B cell (primary cell): ENCODE measurements around the gene DLG2. TPM values are rescaled to one million over a fixed set of nuclear protein-coding genes. Genes with fewer than 3 reads are reported as not detected.

ENCODE experiments used
- ATAC-seq: fragments of 200-7000 bp; cut with Tn5 transposase; one replicate; pipeline ENCODE4 v1.10.0; 2021; ENCODE audit warnings: low read depth, mild to moderate bottlenecking, moderate number of reproducible peaks, moderate library complexity
- CTCF ChIA-PET: fragments of 350-600 bp; sonication (Branson Sonifier 250); formaldehyde crosslinking; loops from one replicate; lab custom pipeline; 2021; ENCODE audit warnings: antibody characterized with exemption, inconsistent platforms; lab: Charles Lee
- POLR2A ChIA-PET: fragments of 350-600 bp; sonication (Branson Sonifier 250); formaldehyde crosslinking; loops from one replicate; lab custom pipeline; 2021; ENCODE audit warnings: antibody characterized with exemption; lab: Charles Lee
- DNase-seq: peaks from one replicate; pipeline ENCODE4 v3.0.0; 2013
- H2AFZ ChIP-seq: 2 replicates; pipeline ENCODE4 v1.6.1; 2012; ENCODE audit warnings: mild to moderate bottlenecking, low read depth, low read length; ENCODE audit not compliant: insufficient read depth, poor library complexity, severe bottlenecking
- H3K27ac ChIP-seq, 2 donors: 1 replicate in 1 of 2; 2 replicates in 1 of 2; pipeline ENCODE4 v1.5.1; 2012 to 2013; ENCODE audit warnings: low read length in 2 of 2, mild to moderate bottlenecking in 2 of 2, moderate library complexity in 1 of 2
- H3K27me3 ChIP-seq, 4 experiments: fragments of 200-600 bp in 1 of 4; sonication (generic) in 1 of 4; replicated peaks in 1 of 4; 1 replicate in 2 of 4; 2 replicates in 2 of 4; pipeline versions ENCODE4 v1.6.1 to v1.7.0; 2013 to 2016; ENCODE audit warnings: low read length in 3 of 4, mild to moderate bottlenecking in 2 of 4, mixed read lengths in 1 of 4, moderate library complexity in 1 of 4; ENCODE audit not compliant: insufficient read depth in 4 of 4, control insufficient read depth in 3 of 4; ENCODE audit errors: control extremely low read depth in 1 of 4
- H3K36me3 ChIP-seq, 2 experiments: replicated peaks in 1 of 2; 1 replicate in 1 of 2; 2 replicates in 1 of 2; pipeline versions ENCODE4 v1.6.1 to v1.7.1; 2013; ENCODE audit warnings: low read length in 1 of 2; ENCODE audit not compliant: insufficient read depth in 2 of 2, control insufficient read depth in 1 of 2; ENCODE audit errors: control extremely low read depth in 1 of 2, extremely low read depth in 1 of 2
- H3K4me1 ChIP-seq, 2 donors: fragments of 200-600 bp in 1 of 2; sonication (generic) in 1 of 2; 1 replicate in 1 of 2; 2 replicates in 1 of 2; pipeline versions ENCODE4 v1.5.1 to v1.6.1; 2013 to 2017; ENCODE audit warnings: low read length in 2 of 2; ENCODE audit not compliant: control insufficient read depth in 2 of 2, insufficient read depth in 2 of 2
- H3K4me2 ChIP-seq: replicated peaks from 2 replicates; pipeline ENCODE3; 2012; ENCODE audit warnings: mild to moderate bottlenecking, low read depth, low read length; ENCODE audit not compliant: poor library complexity, severe bottlenecking
- H3K4me3 ChIP-seq, 5 experiments: fragments of 200-600 bp in 1 of 5; sonication (generic) in 1 of 5; 1 replicate in 3 of 5; 2 replicates in 2 of 5; pipeline versions ENCODE4 v1.5.1 to v1.7.0; 2011 to 2016; ENCODE audit warnings: low read length in 4 of 5, mild to moderate bottlenecking in 4 of 5, low read depth in 2 of 5, control low read depth in 1 of 5, moderate library complexity in 1 of 5; ENCODE audit not compliant: insufficient read depth in 1 of 5; ENCODE audit errors: control extremely low read depth in 1 of 5, extremely low read depth in 1 of 5
- H3K79me2 ChIP-seq: fragments of 200-600 bp; sonication (generic); one replicate; pipeline ENCODE4 v1.6.0; 2016; ENCODE audit warnings: low read length; ENCODE audit not compliant: control insufficient read depth, insufficient read depth
- H3K9ac ChIP-seq: fragments of 200-600 bp; sonication (generic); 2 replicates; pipeline ENCODE4 v1.6.1; 2017; ENCODE audit warnings: mild to moderate bottlenecking, low read length, moderate library complexity
- H3K9me3 ChIP-seq, 3 donors: one replicate each; pipeline versions ENCODE4 v1.6.1 to v1.7.1; 2013; ENCODE audit warnings: low read length in 2 of 3; ENCODE audit not compliant: control insufficient read depth in 2 of 3, insufficient read depth in 1 of 3; ENCODE audit errors: control extremely low read depth in 1 of 3
- H4K20me1 ChIP-seq: 2 replicates; pipeline ENCODE4 v1.6.0; 2012; ENCODE audit warnings: mild to moderate bottlenecking, low read length; ENCODE audit not compliant: insufficient read depth, control insufficient read depth, poor library complexity, severe bottlenecking
- H3K27ac Mint-ChIP-seq: one replicate; pipeline ENCODE4 v1.8.0; 2021; ENCODE audit warnings: mixed read lengths
- H3K27me3 Mint-ChIP-seq: one replicate; pipeline ENCODE4 v1.8.0; 2021; ENCODE audit warnings: mixed read lengths
- H3K4me1 Mint-ChIP-seq: one replicate; pipeline ENCODE4 v1.8.0; 2021; ENCODE audit warnings: mixed read lengths
- H3K4me3 Mint-ChIP-seq: one replicate; pipeline ENCODE4 v1.8.0; 2021; ENCODE audit warnings: mixed read lengths
- H3K9me3 Mint-ChIP-seq: one replicate; pipeline ENCODE4 v1.8.0; 2022; ENCODE audit warnings: mixed read lengths; ENCODE audit not compliant: insufficient read depth
- EZH2 ChIP-seq: IDR thresholded peaks from 2 replicates; pipeline ENCODE4 v1.6.1; 2012; ENCODE audit warnings: borderline replicate concordance, low read depth, mild to moderate bottlenecking, moderate library complexity, low read length; ENCODE audit not compliant: insufficient read depth, poor library complexity, severe bottlenecking
- WGBS: methylation state at CpG from one replicate; pipeline ENCODE4 v1.1.5; 2013; ENCODE audit warnings: missing lambda C conversion rate; ENCODE audit not compliant: insufficient coverage; 5-methylcytosine and 5-hydroxymethylcytosine counted together
- intact Hi-C: fragments of 100-400 bp; cut with micrococcal nuclease; formaldehyde crosslinking; loops from one replicate; pipeline ENCODE4 v1.10.0; 2022
- polyA plus RNA-seq: library from polyadenylated mRNA; depleted of rRNA; stranded (reverse); fragments of >200 nt; gene quantifications from 2 replicates; pipeline ENCODE4 v1.2.3, GENCODE V29; 2012
- total RNA-seq, 2 donors: library from RNA; stranded (reverse); fragments of 120-200 nt in 1 of 2; gene quantifications; 1 replicate in 1 of 2; 2 replicates in 1 of 2; pipeline versions ENCODE4 v1.2.3 to v1.2.4, GENCODE V29; 2013 to 2022
- TF ChIP-seq, protein P1 (sequence below): fragments of 200-600 bp; IDR thresholded peaks from one replicate; pipeline ENCODE4 v1.8.0; 2022; ENCODE audit warnings: antibody characterized with exemption, mild to moderate bottlenecking

Gene DLG2
- total and polyA plus RNA-seq, 2 donors (not counting 1 experiment from before 2014, with no cell fraction given) = 0.54 to 5.4 TPM

DNA sequence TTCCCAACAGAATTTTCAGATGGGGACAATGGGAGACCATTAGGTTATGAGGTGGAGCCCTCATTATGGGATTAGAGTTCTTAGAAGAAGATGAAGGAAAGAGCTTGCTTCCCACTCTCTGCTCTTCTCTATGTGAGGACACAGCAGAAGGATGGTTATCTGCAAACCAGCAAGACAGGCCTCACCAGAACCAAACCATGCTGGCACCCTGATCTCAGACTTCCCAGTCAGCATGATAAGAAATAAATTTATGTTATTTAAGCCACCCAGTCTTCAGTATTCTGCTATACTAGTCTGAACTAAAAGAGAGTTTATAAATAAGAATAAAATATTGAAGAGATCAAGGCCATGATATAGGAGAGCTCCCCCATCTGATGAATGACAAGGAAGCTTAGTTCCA, 1394.6 kb downstream of the DLG2 start:
- no peaks in the 10 kb centered on the region for H3K9me3 ChIP-seq
- intact Hi-C loops = no loop called here
- H3K27me3 ChIP-seq = no peaks in the 10 kb centered on the region
- DNase-seq = no peak
- H3K4me3 ChIP-seq = no peak overlapping the region
- H3K27me3 Mint-ChIP-seq = no peaks in the 10 kb centered on the region
- no peaks in the 10 kb centered on the region for H3K9me3 Mint-ChIP-seq
- no peak overlapping the region for H3K27ac Mint-ChIP-seq
- H3K79me2 ChIP-seq = no peaks in the 10 kb centered on the region
- no peak overlapping the region for H3K9ac ChIP-seq
- no peak for TF ChIP-seq EZH2
- TF ChIP-seq, protein P1, sequence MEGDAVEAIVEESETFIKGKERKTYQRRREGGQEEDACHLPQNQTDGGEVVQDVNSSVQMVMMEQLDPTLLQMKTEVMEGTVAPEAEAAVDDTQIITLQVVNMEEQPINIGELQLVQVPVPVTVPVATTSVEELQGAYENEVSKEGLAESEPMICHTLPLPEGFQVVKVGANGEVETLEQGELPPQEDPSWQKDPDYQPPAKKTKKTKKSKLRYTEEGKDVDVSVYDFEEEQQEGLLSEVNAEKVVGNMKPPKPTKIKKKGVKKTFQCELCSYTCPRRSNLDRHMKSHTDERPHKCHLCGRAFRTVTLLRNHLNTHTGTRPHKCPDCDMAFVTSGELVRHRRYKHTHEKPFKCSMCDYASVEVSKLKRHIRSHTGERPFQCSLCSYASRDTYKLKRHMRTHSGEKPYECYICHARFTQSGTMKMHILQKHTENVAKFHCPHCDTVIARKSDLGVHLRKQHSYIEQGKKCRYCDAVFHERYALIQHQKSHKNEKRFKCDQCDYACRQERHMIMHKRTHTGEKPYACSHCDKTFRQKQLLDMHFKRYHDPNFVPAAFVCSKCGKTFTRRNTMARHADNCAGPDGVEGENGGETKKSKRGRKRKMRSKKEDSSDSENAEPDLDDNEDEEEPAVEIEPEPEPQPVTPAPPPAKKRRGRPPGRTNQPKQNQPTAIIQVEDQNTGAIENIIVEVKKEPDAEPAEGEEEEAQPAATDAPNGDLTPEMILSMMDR = no peak
- ChIA-PET CTCF (no interaction called here), POLR2A (no interaction called here)
- no peak overlapping the region for H3K4me3 Mint-ChIP-seq
- H3K36me3 ChIP-seq = no peaks in the 10 kb centered on the region
- no peak for ATAC-seq
- H3K4me1 ChIP-seq = no peaks in the 10 kb centered on the region
- no peaks in the 10 kb centered on the region for H3K4me1 Mint-ChIP-seq
- no peak overlapping the region for H3K4me2 ChIP-seq
- no peak overlapping the region for H2AFZ ChIP-seq
- H3K27ac ChIP-seq = no peak overlapping the region
- no peaks in the 10 kb centered on the region for H4K20me1 ChIP-seq

DNA sequence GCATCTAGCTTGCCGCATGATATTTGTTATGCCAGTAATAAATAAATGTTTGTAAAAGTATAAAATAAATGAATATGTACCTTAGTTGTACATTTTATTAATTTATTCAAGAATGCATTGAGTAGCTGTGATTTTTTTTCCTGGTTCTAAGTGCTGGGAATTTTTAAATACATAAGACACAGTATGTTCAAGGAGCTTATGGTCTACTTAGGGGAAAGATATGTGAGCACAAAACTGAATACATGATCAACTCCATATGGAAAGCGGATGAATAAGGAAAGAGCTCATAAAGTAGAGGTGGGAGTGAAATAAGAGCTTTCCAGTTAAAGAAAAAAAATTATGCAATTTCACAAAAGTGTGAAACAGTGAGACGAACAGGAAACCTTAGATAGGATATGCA, 1396.7 kb downstream of the DLG2 start:
- Histone ChIP-seq H3K9me3 (no peaks in the 10 kb centered on the region), H4K20me1 (no peaks in the 10 kb centered on the region), H3K4me1 (no peaks in the 10 kb centered on the region), H3K9ac (no peak overlapping the region), H3K27me3 (no peaks in the 10 kb centered on the region), H3K27ac (no peak overlapping the region), H2AFZ (no peak overlapping the region), H3K79me2 (no peaks in the 10 kb centered on the region), H3K4me3 (no peak overlapping the region), H3K36me3 (no peaks in the 10 kb centered on the region), H3K4me2 (no peak overlapping the region)
- no peaks in the 10 kb centered on the region for H3K27me3 Mint-ChIP-seq
- H3K4me1 Mint-ChIP-seq = no peaks in the 10 kb centered on the region
- no peak for DNase-seq
- POLR2A ChIA-PET = no interaction called here
- ATAC-seq = no peak
- H3K27ac Mint-ChIP-seq = no peak overlapping the region
- H3K4me3 Mint-ChIP-seq = no peak overlapping the region
- CTCF ChIA-PET = no interaction called here
- TF ChIP-seq, protein P1 = no peak
- TF ChIP-seq EZH2 = no peak
- intact Hi-C loops = no loop called here
- no peaks in the 10 kb centered on the region for H3K9me3 Mint-ChIP-seq
- WGBS = no CpG with 5 or more reads among the region's 3 CpGs
